Measurements from ENCODE around the gene ATXN1.
"Not testable (repeated sequence)": the region's sequence is repeated elsewhere in the genome, so short reads cannot be mapped to it uniquely, and the experiment has no call there.

Gene ATXN1

DNA sequence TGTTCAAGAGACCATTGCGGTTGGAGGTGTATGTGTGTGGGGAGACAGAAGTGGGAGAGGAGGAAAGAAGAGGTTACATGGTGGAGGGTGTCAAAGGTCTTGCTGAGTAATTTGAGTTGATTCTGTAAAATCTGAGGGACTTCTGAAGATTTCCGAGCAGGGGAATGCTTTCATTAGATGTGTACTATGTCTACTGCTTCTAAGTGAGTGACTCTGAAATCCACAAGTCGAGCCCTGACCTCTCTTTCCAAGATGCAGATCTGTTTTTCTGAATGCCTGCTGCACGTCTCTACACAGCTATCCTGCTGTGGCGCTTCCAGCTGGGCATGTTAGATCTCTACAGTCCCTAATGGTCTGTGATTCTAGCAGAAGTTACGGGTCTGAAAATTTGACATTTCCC is 209.8 kb downstream of the ATXN1 start:
- no peak for DNase-seq (ENCODE audit: low read depth, low spot score)
- Histone ChIP-seq H3K4me1 (ENCODE audit: control insufficient read depth, insufficient read depth, low read length) (no peaks in the 10 kb centered on the region), H3K36me3 (ENCODE audit: control insufficient read depth, insufficient read depth, low read length) (no peaks in the 10 kb centered on the region), H3K4me3 (ENCODE audit: low read length) (no peak overlapping the region), H3K27me3 (ENCODE audit: control insufficient read depth, insufficient read depth, low read length) (no peaks in the 10 kb centered on the region), H3K9me3 (ENCODE audit: control insufficient read depth, insufficient read depth, low read length) (no peaks in the 10 kb centered on the region), H3K27ac (ENCODE audit: low read length) (no peak overlapping the region)
- WGBS (ENCODE audit: insufficient coverage, insufficient read length): no CpG with 5 or more reads among the region's 6 CpGs

DNA sequence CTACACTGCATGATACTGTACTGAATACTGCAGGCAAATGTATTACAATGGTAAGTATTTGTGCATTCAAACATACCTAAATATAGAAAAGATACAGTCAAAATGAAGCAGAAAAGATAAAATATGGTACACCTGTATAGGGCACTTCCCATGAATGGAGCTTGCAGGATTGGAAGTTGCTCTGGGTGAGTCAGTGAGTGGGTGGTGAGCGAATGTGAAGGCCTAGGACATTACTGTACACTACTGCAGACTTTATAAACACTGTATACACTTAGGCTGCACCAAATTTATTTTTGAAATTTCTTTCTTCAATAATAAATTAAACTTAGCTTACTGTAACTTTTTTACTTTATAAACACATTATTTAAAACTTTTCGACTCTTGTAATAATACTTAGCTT is 213.1 kb downstream of the ATXN1 start:
- H3K4me1 ChIP-seq (ENCODE audit: control insufficient read depth, insufficient read depth, low read length): no peaks in the 10 kb centered on the region
- no peak overlapping the region for H3K4me3 ChIP-seq (ENCODE audit: low read length)
- 100% methylated on average over 1 of the region's 2 CpGs for WGBS (ENCODE audit: insufficient coverage, insufficient read length)
- H3K27ac ChIP-seq (ENCODE audit: low read length): no peak overlapping the region
- no peaks in the 10 kb centered on the region for H3K9me3 ChIP-seq (ENCODE audit: control insufficient read depth, insufficient read depth, low read length)
- H3K36me3 ChIP-seq (ENCODE audit: control insufficient read depth, insufficient read depth, low read length): no peaks in the 10 kb centered on the region
- no peak for DNase-seq (ENCODE audit: low read depth, low spot score)
- H3K27me3 ChIP-seq (ENCODE audit: control insufficient read depth, insufficient read depth, low read length): no peaks in the 10 kb centered on the region

DNA sequence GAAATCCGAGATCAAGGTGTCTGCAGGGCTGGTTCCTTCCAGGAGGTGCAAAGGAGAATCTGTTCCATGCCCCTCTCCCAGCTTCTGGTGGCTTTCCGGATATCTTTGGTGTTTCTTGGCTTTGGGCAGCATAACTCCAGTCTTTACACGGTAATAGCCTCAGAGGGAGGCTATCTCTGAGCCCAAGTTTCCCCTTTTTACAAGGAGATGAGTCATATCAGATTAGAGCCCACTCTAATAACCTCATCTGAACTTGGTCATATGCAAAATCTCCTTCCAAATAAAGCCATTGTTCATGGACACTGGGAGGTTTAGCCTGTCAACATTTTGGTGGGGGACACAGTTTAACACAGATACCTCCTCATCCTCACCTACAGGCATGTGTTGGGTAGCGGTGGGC is 213.7 kb downstream of the ATXN1 start:
- Histone ChIP-seq H3K4me3 (ENCODE audit: low read length) (no peak overlapping the region), H3K27ac (ENCODE audit: low read length) (no peak overlapping the region), H3K36me3 (ENCODE audit: control insufficient read depth, insufficient read depth, low read length) (no peaks in the 10 kb centered on the region), H3K27me3 (ENCODE audit: control insufficient read depth, insufficient read depth, low read length) (no peaks in the 10 kb centered on the region), H3K9me3 (ENCODE audit: control insufficient read depth, insufficient read depth, low read length) (no peaks in the 10 kb centered on the region), H3K4me1 (ENCODE audit: control insufficient read depth, insufficient read depth, low read length) (no peaks in the 10 kb centered on the region)
- no CpG with 5 or more reads among the region's 4 CpGs for WGBS (ENCODE audit: insufficient coverage, insufficient read length)
- no peak for DNase-seq (ENCODE audit: low read depth, low spot score)

DNA sequence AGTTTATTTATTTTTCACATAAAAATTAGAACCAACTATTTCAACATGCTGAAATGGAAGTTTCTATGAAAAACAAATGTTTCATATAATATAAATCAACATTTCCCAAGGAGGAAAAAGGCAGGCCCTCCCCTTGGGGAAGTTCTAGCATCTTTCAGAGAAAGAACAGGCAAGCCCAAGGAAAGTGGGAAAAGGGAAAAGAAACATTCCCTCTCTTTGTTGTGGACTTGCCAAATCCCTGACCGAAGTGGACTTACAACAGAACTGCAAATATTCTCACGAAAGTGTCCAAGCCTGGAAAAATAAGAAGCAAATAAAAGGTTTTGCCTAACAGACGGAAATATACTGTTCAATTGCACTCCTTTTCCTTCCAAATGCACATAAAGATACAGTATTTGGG is 214.4 kb downstream of the ATXN1 start:
- no peaks in the 10 kb centered on the region for H3K4me1 ChIP-seq (ENCODE audit: control insufficient read depth, insufficient read depth, low read length)
- no peak for DNase-seq (ENCODE audit: low read depth, low spot score)
- no CpG with 5 or more reads among the region's 3 CpGs for WGBS (ENCODE audit: insufficient coverage, insufficient read length)
- no peaks in the 10 kb centered on the region for H3K36me3 ChIP-seq (ENCODE audit: control insufficient read depth, insufficient read depth, low read length)
- no peak overlapping the region for H3K27ac ChIP-seq (ENCODE audit: low read length)
- H3K4me3 ChIP-seq (ENCODE audit: low read length): no peak overlapping the region
- H3K27me3 ChIP-seq (ENCODE audit: control insufficient read depth, insufficient read depth, low read length): no peaks in the 10 kb centered on the region
- no peaks in the 10 kb centered on the region for H3K9me3 ChIP-seq (ENCODE audit: control insufficient read depth, insufficient read depth, low read length)

DNA sequence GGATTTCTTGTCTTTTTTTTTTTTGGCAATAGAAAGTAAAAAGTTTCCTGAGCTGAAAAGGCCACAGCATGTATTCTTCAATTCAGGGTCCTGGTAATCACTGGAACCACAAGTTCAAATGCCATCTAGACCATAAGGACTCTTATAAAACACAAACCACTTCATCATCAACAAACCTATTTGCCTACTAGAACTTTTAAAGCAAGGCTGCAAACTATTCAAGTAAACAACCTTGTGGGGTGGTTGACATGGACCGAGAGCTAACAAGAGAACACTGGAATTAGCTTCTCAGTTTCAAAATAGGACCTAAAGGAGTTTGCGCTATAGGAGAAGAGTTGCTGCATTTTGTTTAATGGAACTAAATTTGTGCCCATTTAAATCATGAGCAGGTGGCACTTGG is 215.9 kb downstream of the ATXN1 start:
- H3K36me3 ChIP-seq (ENCODE audit: control insufficient read depth, insufficient read depth, low read length): no peaks in the 10 kb centered on the region
- H3K4me1 ChIP-seq (ENCODE audit: control insufficient read depth, insufficient read depth, low read length): no peaks in the 10 kb centered on the region
- H3K9me3 ChIP-seq (ENCODE audit: control insufficient read depth, insufficient read depth, low read length): no peaks in the 10 kb centered on the region
- no peak overlapping the region for H3K27ac ChIP-seq (ENCODE audit: low read length)
- no peak for DNase-seq (ENCODE audit: low read depth, low spot score)
- WGBS (ENCODE audit: insufficient coverage, insufficient read length): no CpG with 5 or more reads among the region's 2 CpGs
- H3K27me3 ChIP-seq (ENCODE audit: control insufficient read depth, insufficient read depth, low read length): no peaks in the 10 kb centered on the region
- no peak overlapping the region for H3K4me3 ChIP-seq (ENCODE audit: low read length)

DNA sequence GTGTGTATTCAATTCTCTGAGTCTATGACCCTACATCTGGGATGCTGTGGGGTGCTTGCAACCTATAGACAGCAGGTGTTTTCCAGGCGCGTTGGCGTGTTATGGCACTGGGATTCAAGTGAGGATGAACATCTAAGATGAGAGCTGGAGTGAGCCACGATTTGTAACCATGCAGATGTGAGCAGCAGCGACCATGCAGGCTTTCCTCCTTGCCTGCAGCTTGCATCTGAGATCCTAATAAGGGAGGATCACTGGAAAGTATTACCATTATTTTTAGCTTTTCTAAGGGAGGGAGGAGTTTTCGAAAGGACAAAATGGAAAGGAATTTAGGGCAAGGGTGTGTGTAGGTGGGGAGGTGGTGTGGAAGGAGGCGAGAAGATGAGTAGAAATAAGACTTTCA is 216.7 kb downstream of the ATXN1 start:
- Histone ChIP-seq H3K9me3 (ENCODE audit: control insufficient read depth, insufficient read depth, low read length) (no peaks in the 10 kb centered on the region), H3K27ac (ENCODE audit: low read length) (no peak overlapping the region), H3K27me3 (ENCODE audit: control insufficient read depth, insufficient read depth, low read length) (no peaks in the 10 kb centered on the region), H3K4me3 (ENCODE audit: low read length) (no peak overlapping the region), H3K36me3 (ENCODE audit: control insufficient read depth, insufficient read depth, low read length) (no peaks in the 10 kb centered on the region), H3K4me1 (ENCODE audit: control insufficient read depth, insufficient read depth, low read length) (no peaks in the 10 kb centered on the region)
- no peak for DNase-seq (ENCODE audit: low read depth, low spot score)
- WGBS (ENCODE audit: insufficient coverage, insufficient read length): 100% methylated on average over 2 of the region's 7 CpGs

DNA sequence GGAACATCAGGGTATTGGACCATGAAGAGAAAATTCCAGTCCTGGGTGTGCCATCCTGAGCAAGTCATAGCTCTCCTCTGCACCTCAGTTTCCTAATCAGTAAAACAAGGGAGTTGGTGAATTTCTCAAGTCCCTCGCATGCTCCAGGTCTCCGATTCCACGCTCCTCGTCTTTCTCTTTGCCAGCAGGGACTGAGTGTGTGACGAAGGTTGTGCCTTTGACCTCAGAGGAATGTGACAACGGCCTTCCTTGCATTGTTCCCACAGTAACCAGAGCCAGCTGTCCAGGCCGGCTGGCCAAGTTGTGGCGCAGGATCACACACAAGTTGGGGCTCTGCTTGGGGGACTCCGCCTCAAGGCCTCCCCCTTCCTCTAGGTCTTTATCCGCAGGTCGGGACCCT is 217.3 kb downstream of the ATXN1 start:
- no peaks in the 10 kb centered on the region for H3K4me1 ChIP-seq (ENCODE audit: control insufficient read depth, insufficient read depth, low read length)
- H3K36me3 ChIP-seq (ENCODE audit: control insufficient read depth, insufficient read depth, low read length): no peaks in the 10 kb centered on the region
- H3K27ac ChIP-seq (ENCODE audit: low read length): no peak overlapping the region
- no CpG with 5 or more reads among the region's 11 CpGs for WGBS (ENCODE audit: insufficient coverage, insufficient read length)
- DNase-seq (ENCODE audit: low read depth, low spot score): no peak
- no peak overlapping the region for H3K4me3 ChIP-seq (ENCODE audit: low read length)
- H3K27me3 ChIP-seq (ENCODE audit: control insufficient read depth, insufficient read depth, low read length): no peaks in the 10 kb centered on the region
- H3K9me3 ChIP-seq (ENCODE audit: control insufficient read depth, insufficient read depth, low read length): no peaks in the 10 kb centered on the region

DNA sequence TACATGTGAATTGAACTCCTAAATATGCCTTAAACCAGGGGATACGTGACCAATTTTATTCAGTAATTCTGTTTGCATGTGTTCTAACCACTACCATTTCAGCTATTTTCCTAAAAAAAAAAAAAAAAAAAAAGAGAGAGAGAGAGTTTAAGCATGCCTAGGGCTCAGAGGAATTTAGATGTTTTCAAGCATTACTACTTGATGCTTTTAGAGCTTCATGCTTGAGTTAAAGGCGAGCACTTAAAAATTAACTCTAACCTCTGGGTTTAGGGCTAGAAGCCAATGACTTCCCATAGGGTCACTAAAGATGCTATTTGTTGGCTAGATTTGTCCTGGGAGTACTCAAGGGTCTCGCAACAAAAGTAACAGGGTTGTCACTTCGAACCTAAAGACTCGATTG is 217.7 kb downstream of the ATXN1 start:
- Histone ChIP-seq H3K4me3 (ENCODE audit: low read length) (no peak overlapping the region), H3K9me3 (ENCODE audit: control insufficient read depth, insufficient read depth, low read length) (no peaks in the 10 kb centered on the region), H3K36me3 (ENCODE audit: control insufficient read depth, insufficient read depth, low read length) (no peaks in the 10 kb centered on the region), H3K27ac (ENCODE audit: low read length) (no peak overlapping the region), H3K4me1 (ENCODE audit: control insufficient read depth, insufficient read depth, low read length) (no peaks in the 10 kb centered on the region), H3K27me3 (ENCODE audit: control insufficient read depth, insufficient read depth, low read length) (no peaks in the 10 kb centered on the region)
- no CpG with 5 or more reads among the region's 5 CpGs for WGBS (ENCODE audit: insufficient coverage, insufficient read length)
- no peak for DNase-seq (ENCODE audit: low read depth, low spot score)

DNA sequence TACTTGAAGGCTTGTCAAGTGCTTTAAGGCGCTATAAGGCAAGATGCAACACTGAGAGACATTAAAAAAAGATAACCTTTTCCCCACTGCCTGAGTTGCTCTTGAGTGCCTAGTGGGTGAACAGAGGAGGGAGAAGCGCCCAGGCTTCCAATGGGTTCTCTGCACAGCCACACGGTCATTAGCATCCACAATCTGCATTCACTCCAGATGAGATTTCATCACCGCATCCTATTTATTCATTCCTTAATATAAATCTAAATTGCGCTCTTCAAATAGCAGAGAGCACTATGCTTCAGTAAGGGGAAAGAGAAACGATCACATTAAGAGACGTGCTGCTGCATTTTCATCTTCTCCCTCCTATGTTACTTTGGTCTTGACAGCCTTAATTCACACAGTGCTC is 219.2 kb downstream of the ATXN1 start:
- no peak for DNase-seq (ENCODE audit: low read depth, low spot score)
- H3K9me3 ChIP-seq (ENCODE audit: control insufficient read depth, insufficient read depth, low read length): no peaks in the 10 kb centered on the region
- WGBS (ENCODE audit: insufficient coverage, insufficient read length): 100% methylated on average over 2 of the region's 7 CpGs
- no peaks in the 10 kb centered on the region for H3K4me1 ChIP-seq (ENCODE audit: control insufficient read depth, insufficient read depth, low read length)
- H3K27ac ChIP-seq (ENCODE audit: low read length): no peak overlapping the region
- H3K36me3 ChIP-seq (ENCODE audit: control insufficient read depth, insufficient read depth, low read length): no peaks in the 10 kb centered on the region
- H3K27me3 ChIP-seq (ENCODE audit: control insufficient read depth, insufficient read depth, low read length): no peaks in the 10 kb centered on the region
- no peak overlapping the region for H3K4me3 ChIP-seq (ENCODE audit: low read length)

DNA sequence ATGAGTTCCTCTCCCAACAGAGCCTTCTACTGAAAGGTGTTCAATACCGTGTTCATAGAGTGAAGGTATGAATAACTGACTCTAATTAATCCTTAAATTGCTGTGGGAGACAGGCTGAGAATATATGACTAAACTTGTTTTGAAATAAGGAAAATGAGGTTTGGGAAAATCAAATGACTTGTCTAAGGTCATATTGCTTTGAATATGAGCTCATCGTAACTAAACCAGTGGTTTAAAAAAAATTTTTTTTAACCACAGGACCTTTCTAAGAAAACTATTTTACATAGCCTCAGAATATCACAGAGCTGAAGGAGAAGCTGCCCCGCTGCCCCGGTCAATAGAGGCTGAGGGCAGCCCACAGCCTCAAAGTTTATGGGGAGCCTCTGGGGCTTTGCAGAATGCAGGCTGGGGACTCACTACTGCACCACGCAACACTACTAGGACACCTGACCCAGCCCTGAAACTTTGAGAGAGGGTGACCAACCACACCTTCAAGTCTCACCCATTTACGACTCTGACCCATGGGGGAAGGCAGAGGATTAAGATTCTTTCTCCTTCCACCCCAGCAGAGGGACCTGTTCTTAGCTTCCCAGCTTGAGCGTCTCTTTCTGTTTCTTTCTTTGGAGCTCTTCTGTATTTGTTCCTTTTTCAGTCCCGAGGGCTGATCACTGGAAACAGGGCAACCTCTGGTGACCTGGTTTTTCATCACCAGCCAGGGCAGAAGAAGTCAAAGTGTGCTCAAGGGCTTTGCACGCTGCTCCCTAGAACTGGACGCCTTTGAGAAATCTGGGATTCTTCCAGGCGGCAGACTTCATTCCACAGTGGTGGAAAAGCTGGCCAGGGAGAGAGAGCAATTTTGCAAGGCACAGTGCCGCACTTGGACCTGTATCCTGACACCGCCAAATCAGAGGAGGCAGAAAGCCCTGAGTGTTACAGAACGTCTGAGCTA is 220.2 kb downstream of the ATXN1 start:
- Histone ChIP-seq H3K4me3 (ENCODE audit: low read length) (no peak overlapping the region), H3K36me3 (ENCODE audit: control insufficient read depth, insufficient read depth, low read length) (no peaks in the 10 kb centered on the region), H3K9me3 (ENCODE audit: control insufficient read depth, insufficient read depth, low read length) (no peaks in the 10 kb centered on the region), H3K27me3 (ENCODE audit: control insufficient read depth, insufficient read depth, low read length) (no peaks in the 10 kb centered on the region), H3K27ac (ENCODE audit: low read length) (no peak overlapping the region), H3K4me1 (ENCODE audit: control insufficient read depth, insufficient read depth, low read length) (no peaks in the 10 kb centered on the region)
- WGBS (ENCODE audit: insufficient coverage, insufficient read length): no CpG with 5 or more reads among the region's 14 CpGs
- DNase-seq (ENCODE audit: low read depth, low spot score): no peak

DNA sequence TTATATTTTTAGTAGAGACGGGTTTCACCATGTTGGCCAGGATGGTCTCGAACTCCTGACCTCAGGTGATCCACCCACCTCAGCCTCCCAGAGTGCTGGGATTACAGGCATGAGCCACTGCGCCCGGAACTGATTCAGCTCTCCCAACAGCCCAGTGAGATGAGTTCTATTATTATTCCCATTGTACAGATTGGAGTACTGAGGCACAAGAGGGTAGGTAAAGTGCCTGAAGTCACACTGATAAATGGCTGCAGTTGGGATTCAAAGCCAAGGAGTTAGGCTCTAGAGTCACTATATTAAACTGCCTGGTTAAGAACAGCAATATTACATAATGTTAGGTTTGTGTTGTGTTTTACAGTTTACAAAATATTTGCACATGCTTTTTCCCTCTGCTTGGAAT is 220.9 kb downstream of the ATXN1 start:
- H3K36me3 ChIP-seq (ENCODE audit: control insufficient read depth, insufficient read depth, low read length); H3K9me3 ChIP-seq (ENCODE audit: control insufficient read depth, insufficient read depth, low read length); DNase-seq (ENCODE audit: low read depth, low spot score); H3K27me3 ChIP-seq (ENCODE audit: control insufficient read depth, insufficient read depth, low read length); H3K4me1 ChIP-seq (ENCODE audit: control insufficient read depth, insufficient read depth, low read length); H3K4me3 ChIP-seq (ENCODE audit: low read length); H3K27ac ChIP-seq (ENCODE audit: low read length): not testable (repeated sequence)
- no CpG with 5 or more reads among the region's 4 CpGs for WGBS (ENCODE audit: insufficient coverage, insufficient read length)
